H1 (cell line): ENCODE measurements around the gene MPRIP. TPM values are rescaled to one million over a fixed set of nuclear protein-coding genes. Genes with fewer than 3 reads are reported as not detected.

Experiments
- CTCF ChIA-PET: fragments of 300-600 bp; sonication (Branson Sonifier 250); formaldehyde crosslinking; loops from one replicate; lab custom pipeline; 2021; ENCODE audit not compliant: partially characterized antibody; lab: Charles Lee
- POLR2A ChIA-PET: fragments of 300-600 bp; sonication (Branson Sonifier 250); formaldehyde crosslinking; loops from one replicate; lab custom pipeline; 2021; ENCODE audit warnings: inconsistent platforms; ENCODE audit not compliant: partially characterized antibody; lab: Charles Lee
- DNase-seq, 2 experiments: peaks; one replicate each; pipeline versions ENCODE4 v3.0.0 to v3.0.0-alpha.2; 2010 to 2022; ENCODE audit warnings: low spot score in 2 of 2, low read depth in 1 of 2, mixed read lengths in 1 of 2
- FAIRE-seq: peaks from 2 replicates; lab custom pipeline; 2011; peaks lifted over from hg19 to GRCh38; lab: Jason Lieb, UNC
- H2AFZ ChIP-seq: 2 replicates; pipeline ENCODE4 v1.8.1; 2012; ENCODE audit warnings: low read length, inconsistent platforms
- H2AK5ac ChIP-seq: 2 replicates; pipeline ENCODE4 v1.6.1; 2013; ENCODE audit warnings: low read depth, low read length
- H2BK120ac ChIP-seq: replicated peaks from 2 replicates; pipeline ENCODE3; 2013; ENCODE audit warnings: low read depth, low read length, inconsistent platforms
- H2BK12ac ChIP-seq: 2 replicates; pipeline ENCODE4 v1.6.1; 2013; ENCODE audit warnings: low read depth, low read length
- H2BK15ac ChIP-seq: 2 replicates; pipeline ENCODE4 v1.6.1; 2013; ENCODE audit warnings: low read length
- H2BK20ac ChIP-seq: 2 replicates; pipeline ENCODE4 v1.6.1; 2013; ENCODE audit warnings: low read length
- H2BK5ac ChIP-seq: 2 replicates; pipeline ENCODE4 v1.6.1; 2013; ENCODE audit warnings: low read depth, low read length
- H3K14ac ChIP-seq: 2 replicates; pipeline ENCODE4 v1.6.1; 2013; ENCODE audit warnings: inconsistent platforms; ENCODE audit not compliant: insufficient read length
- H3K18ac ChIP-seq: 2 replicates; pipeline ENCODE4 v1.6.1; 2013; ENCODE audit warnings: low read length; ENCODE audit errors: extremely low read depth
- H3K23ac ChIP-seq: 2 replicates; pipeline ENCODE4 v1.6.1; 2013; ENCODE audit warnings: inconsistent platforms; ENCODE audit not compliant: insufficient read length
- H3K23me2 ChIP-seq: 2 replicates; pipeline ENCODE4 v1.6.1; 2013; ENCODE audit warnings: low read depth, low read length
- H3K27ac ChIP-seq: 2 replicates; pipeline ENCODE4 v1.6.1; 2011; ENCODE audit warnings: low read depth, low read length, inconsistent platforms
- H3K27me3 ChIP-seq, 4 experiments: replicated peaks in 1 of 4; 1 replicate in 1 of 4; 2 replicates in 3 of 4; pipeline versions ENCODE4 v1.6.1 to v1.8.1; 2011 to 2013; ENCODE audit warnings: low read length in 3 of 4, mild to moderate bottlenecking in 3 of 4, inconsistent platforms in 2 of 4, mixed read lengths in 2 of 4, moderate library complexity in 1 of 4; ENCODE audit not compliant: control insufficient read depth in 3 of 4, insufficient read depth in 3 of 4; ENCODE audit errors: extremely low read depth in 1 of 4
- H3K36me3 ChIP-seq, 4 experiments: 2 replicates each; pipeline versions ENCODE4 v1.6.1 to v1.8.1; 2011 to 2013; ENCODE audit warnings: mild to moderate bottlenecking in 4 of 4, low read length in 3 of 4, moderate library complexity in 2 of 4, control low read depth in 1 of 4, inconsistent platforms in 1 of 4; ENCODE audit not compliant: insufficient read depth in 4 of 4, control insufficient read depth in 2 of 4
- H3K4ac ChIP-seq: replicated peaks from 2 replicates; pipeline ENCODE3; 2013; ENCODE audit warnings: low read length, low read depth, mixed read lengths, inconsistent platforms; ENCODE audit not compliant: insufficient read length
- H3K4me1 ChIP-seq, 4 experiments: replicated peaks in 1 of 4; 1 replicate in 1 of 4; 2 replicates in 3 of 4; pipeline versions ENCODE4 v1.6.1 to v1.8.1; 2011 to 2013; ENCODE audit warnings: low read length in 3 of 4, inconsistent platforms in 2 of 4, mixed read lengths in 1 of 4; ENCODE audit not compliant: insufficient read depth in 4 of 4, control insufficient read depth in 3 of 4
- H3K4me2 ChIP-seq, 2 experiments: 2 replicates each; pipeline versions ENCODE4 v1.6.1 to v1.8.1; 2011 to 2013; ENCODE audit warnings: low read depth in 2 of 2, low read length in 2 of 2, control low read depth in 1 of 2, inconsistent platforms in 1 of 2, mild to moderate bottlenecking in 1 of 2; ENCODE audit not compliant: insufficient read depth in 1 of 2
- H3K4me3 ChIP-seq, 4 experiments: fragments of 200-600, 300-600 bp in 1 of 4; sonication (generic), shearing (Covaris generic), sonication (Bioruptor Twin) in 1 of 4; 2 replicates each; pipeline versions ENCODE4 v1.5.1 to v1.8.1; 2011 to 2016; ENCODE audit warnings: low read length in 4 of 4, low read depth in 3 of 4, control low read depth in 2 of 4, inconsistent platforms in 2 of 4, mild to moderate bottlenecking in 2 of 4, mixed read lengths in 1 of 4, moderate library complexity in 1 of 4; ENCODE audit not compliant: insufficient read depth in 2 of 4; ENCODE audit errors: extremely low read depth in 1 of 4
- H3K56ac ChIP-seq: replicated peaks from 2 replicates; pipeline ENCODE3; 2013; ENCODE audit warnings: low read depth, mild to moderate bottlenecking, mixed read lengths, low read length, inconsistent platforms; ENCODE audit not compliant: insufficient read length
- H3K79me1 ChIP-seq: 2 replicates; pipeline ENCODE4 v1.6.1; 2013; ENCODE audit warnings: low read depth, low read length, control low read depth
- H3K79me2 ChIP-seq, 2 experiments: 2 replicates each; pipeline versions ENCODE4 v1.6.1 to v1.8.1; 2012 to 2013; ENCODE audit warnings: low read length in 2 of 2, mild to moderate bottlenecking in 2 of 2, inconsistent platforms in 1 of 2; ENCODE audit not compliant: insufficient read depth in 2 of 2, control insufficient read depth in 1 of 2
- H3K9ac ChIP-seq, 4 experiments: replicated peaks in 1 of 4; 1 replicate in 1 of 4; 2 replicates in 3 of 4; pipeline versions ENCODE4 v1.6.1 to v1.8.1; 2011 to 2013; ENCODE audit warnings: low read depth in 3 of 4, low read length in 3 of 4, control low read depth in 2 of 4, mild to moderate bottlenecking in 2 of 4, moderate library complexity in 2 of 4, inconsistent platforms in 1 of 4; ENCODE audit errors: extremely low read depth in 1 of 4
- H3K9me3 ChIP-seq, 2 experiments: 2 replicates each; pipeline versions ENCODE4 v1.6.1 to v1.8.1; 2012 to 2013; ENCODE audit warnings: mild to moderate bottlenecking in 2 of 2, moderate library complexity in 2 of 2, control low read depth in 1 of 2, inconsistent platforms in 1 of 2, low read depth in 1 of 2, low read length in 1 of 2, mixed read lengths in 1 of 2; ENCODE audit not compliant: insufficient read depth in 2 of 2
- H4K20me1 ChIP-seq, 2 experiments: replicated peaks in 1 of 2; 2 replicates each; pipeline versions ENCODE3 to v1.8.1; 2011 to 2013; ENCODE audit warnings: inconsistent platforms in 2 of 2, low read length in 2 of 2, mild to moderate bottlenecking in 1 of 2; ENCODE audit not compliant: insufficient read depth in 2 of 2, control insufficient read depth in 1 of 2
- H4K5ac ChIP-seq: 2 replicates; pipeline ENCODE4 v1.6.1; 2013; ENCODE audit warnings: low read length, low read depth, mixed read lengths, inconsistent platforms; ENCODE audit not compliant: insufficient read length
- H4K8ac ChIP-seq: 2 replicates; pipeline ENCODE4 v1.8.0; 2013; ENCODE audit warnings: mild to moderate bottlenecking, moderate library complexity, low read length, inconsistent platforms; ENCODE audit not compliant: insufficient read depth; ENCODE audit errors: extremely low read depth
- H4K91ac ChIP-seq: replicated peaks from 2 replicates; pipeline ENCODE3; 2013; ENCODE audit warnings: low read length, mixed read lengths, inconsistent platforms; ENCODE audit not compliant: insufficient read length
- ASH2L ChIP-seq: fragments of 200-600, 300-600 bp; sonication (generic); IDR thresholded peaks from one replicate; pipeline ENCODE4 v1.7.1; 2017; ENCODE audit warnings: low read length
- GTF2F1 ChIP-seq: IDR thresholded peaks from 2 replicates; pipeline ENCODE4 v1.6.1; 2012; ENCODE audit warnings: low read depth, low read length, improper control_type of control experiment, borderline replicate concordance
- MAFK ChIP-seq: IDR thresholded peaks from 2 replicates; pipeline ENCODE4 v1.6.1; 2012; ENCODE audit warnings: low read depth, mild to moderate bottlenecking, improper control_type of control experiment, low read length
- PHF8 ChIP-seq: fragments of 200-600 bp; sonication (generic); conservative IDR thresholded peaks from 2 replicates; pipeline ENCODE4 v1.7.1; 2012; ENCODE audit warnings: low read depth, mild to moderate bottlenecking, inconsistent platforms, low read length, moderate library complexity
- RNF2 ChIP-seq: fragments of 200-900, 300-1000 bp; sonication (generic); IDR thresholded peaks from 2 replicates; pipeline ENCODE4 v1.7.1; 2016; ENCODE audit warnings: borderline replicate concordance, low read depth, mild to moderate bottlenecking, antibody characterized with exemption, low read length; ENCODE audit not compliant: poor library complexity, severe bottlenecking; ENCODE audit errors: missing control alignments
- SAP30 ChIP-seq: fragments of 300-600 bp; sonication (generic); IDR thresholded peaks from 2 replicates; pipeline ENCODE4 v1.7.1; 2012; ENCODE audit warnings: low read length, moderate library complexity, mild to moderate bottlenecking, inconsistent platforms; ENCODE audit not compliant: insufficient read depth, insufficient replicate concordance
- SIN3A ChIP-seq, 2 experiments: IDR thresholded peaks in 1 of 2; conservative IDR thresholded peaks in 1 of 2; 2 replicates each; pipeline ENCODE4 v1.6.1; 2011 to 2012; ENCODE audit warnings: low read length in 2 of 2, improper control_type of control experiment in 1 of 2, low read depth in 1 of 2, mild to moderate bottlenecking in 1 of 2
- SP1 ChIP-seq: IDR thresholded peaks from 2 replicates; pipeline ENCODE4 v1.6.1; 2011; ENCODE audit warnings: low read depth, low read length
- SUZ12 ChIP-seq: fragments of 200-600 bp; sonication (generic); IDR thresholded peaks from 2 replicates; pipeline ENCODE4 v1.6.1; 2012; ENCODE audit warnings: mild to moderate bottlenecking, inconsistent platforms, low read length, moderate library complexity, mixed read lengths
- TAF7 ChIP-seq: optimal IDR thresholded peaks from 2 replicates; pipeline ENCODE3; 2011; ENCODE audit warnings: low read depth, mild to moderate bottlenecking, inconsistent platforms, low read length, moderate library complexity, borderline replicate concordance
- YY1 ChIP-seq: IDR thresholded peaks from 2 replicates; pipeline ENCODE4 v1.6.1; 2011; ENCODE audit warnings: low read depth, mild to moderate bottlenecking, low read length
- WGBS, 2 experiments: shearing (Covaris generic) in 1 of 2; methylation state at CpG; one replicate each; pipeline versions ENCODE4 v1.1.6 to v1.1.7; 2013 to 2015; ENCODE audit warnings: low lambda C conversion rate in 2 of 2, mixed read lengths in 2 of 2, inconsistent platforms in 1 of 2, low coverage in 1 of 2, missing lambda C conversion rate in 1 of 2; ENCODE audit not compliant: insufficient replicate concordance in 2 of 2, insufficient coverage in 1 of 2, insufficient read length in 1 of 2; ENCODE audit errors: extremely low coverage in 1 of 2, missing lambda C conversion rate in 1 of 2; 5-methylcytosine and 5-hydroxymethylcytosine counted together
- polyA plus RNA-seq, 7 experiments: library from polyadenylated mRNA; depleted of rRNA in 3 of 7; stranded (reverse) in 5 of 7; unstranded in 2 of 7; fragments of >200 nt in 5 of 7; fragments of 200-250 nt in 2 of 7; gene quantifications; 1 replicate in 5 of 7; 2 replicates in 1 of 7; 4 replicates in 1 of 7; pipeline versions ENCODE4 v1.2.1 to v1.2.3, GENCODE V29; 2011 to 2013; ENCODE audit warnings: missing spikeins in 2 of 7, mixed read lengths in 2 of 7
- total RNA-seq: library from RNA; stranded (reverse); fragmentation: NEBNext Ultra II Directional; extraction: Animal tissue kit (Norgen Biotek cat#: 25700); gene quantifications from 2 replicates; pipeline ENCODE4 v1.2.1, GENCODE V29; 2021

Gene MPRIP
- total and polyA plus RNA-seq, 2 of the 8 experiments (the other 6 are each of a cell fraction or from before 2014, with no cell fraction given), result 48.6 to 146 TPM

DNA sequence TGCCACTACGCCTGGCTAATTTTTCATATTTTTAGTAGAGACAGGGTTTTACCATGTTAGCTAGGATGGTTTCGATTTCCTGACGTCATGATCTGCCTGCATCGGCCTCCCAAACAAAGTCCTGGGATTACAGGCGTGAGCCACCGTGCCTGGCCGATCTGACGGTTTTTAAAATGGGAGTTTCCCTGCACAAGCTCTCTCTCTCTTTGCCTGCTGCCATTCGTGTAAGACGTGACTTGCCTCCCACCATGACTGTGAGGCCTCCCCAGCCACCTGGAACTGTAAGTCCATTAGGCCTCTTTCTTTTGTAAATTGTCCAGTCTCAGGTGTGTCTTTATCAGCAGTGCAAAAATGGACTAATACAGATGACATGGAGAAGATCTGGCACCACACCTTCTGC lies 199.4 kb downstream of the MPRIP start:
- FAIRE-seq, result no peak
- Histone ChIP-seq H3K36me3 (peaks cover 2 to 10% (median 5%) of the 10 kb centered on the region in 4 experiments; a peak in 4 of 8 replicates), H2BK5ac (no peak overlapping the region), H2AK5ac (no peak overlapping the region), H4K8ac (no peak overlapping the region), H3K4me2 (no peak overlapping the region), H2BK20ac (no peak overlapping the region), H3K79me2 (peaks cover 0 to 2% of the 10 kb centered on the region in 2 experiments; a peak in 2 of 4 replicates), H4K20me1 (peaks cover 0 to 2% of the 10 kb centered on the region in 2 experiments), H2BK15ac (no peak overlapping the region), H3K56ac (no peak overlapping the region), H3K9me3 (no peaks in the 10 kb centered on the region), H2BK120ac (no peak overlapping the region), H3K23me2 (peaks cover 2% of the 10 kb centered on the region; the same call in 1 of the 2 replicates), H4K5ac (no peak overlapping the region), H3K79me1 (peaks cover under 1% of the 10 kb centered on the region; the same call in 1 of the 2 replicates), H3K4me3 (no peak overlapping the region), H3K4me1 (no peaks in the 10 kb centered on the region), H3K9ac (no peak overlapping the region), H4K91ac (no peak overlapping the region), H3K14ac (no peak overlapping the region), H2BK12ac (no peak overlapping the region), H3K18ac (no peak overlapping the region), H3K27me3 (no peaks in the 10 kb centered on the region), H3K27ac (no peak overlapping the region), H3K4ac (no peak overlapping the region), H3K23ac (no peak overlapping the region), H2AFZ (no peak overlapping the region)
- ChIA-PET POLR2A (interaction anchor here (1.0 kb wide), 1 partner anchor 12 kb away, joined by 4 read pairs; no protein-coding TSS in a partner anchor), CTCF (interaction anchor here (1.8 kb wide), 1 partner anchor 28 kb away, joined by 6 read pairs; no protein-coding TSS in a partner anchor)
- 89% methylated on average over 10 of the region's 10 CpGs; no CpG with 5 or more reads in 1 of the 2 experiments for WGBS, 2 experiments
- no peak for DNase-seq
- TF ChIP-seq SIN3A (conservative IDR thresholded peaks at IDR 0.05 in 1 of 2, IDR thresholded peaks at IDR 0.05 in 1 of 2; ENCODE audit: low read depth in 1 of 2, low read length in 2 of 2) (no peak), YY1 (no peak), SUZ12 (no peak), SAP30 (no peak), TAF7 (no peak), MAFK (no peak), SP1 (no peak), ASH2L (no peak), RNF2 (no peak), GTF2F1 (no peak), PHF8 (no peak)
